DMS 273 treated with DMSO at 0.1 percent for 48 hours (cell line): ENCODE data around the gene ACOX3.

ENCODE experiments used
- DNase-seq: peaks from one replicate; lab custom pipeline; 2025; lab: John Stamatoyannopoulos, UW

Gene ACOX3

GRCh38 chr4:8319731-8320385, 120.7 kb downstream of the ACOX3 start:
- no peak for DNase-seq

GRCh38 chr4:8319061-8319460, 121.5 kb downstream of the ACOX3 start:
- no peak for DNase-seq

GRCh38 chr4:8318509-8318908, 122.0 kb downstream of the ACOX3 start:
- DNase-seq, result no peak

GRCh38 chr4:8317474-8317873, 123.0 kb downstream of the ACOX3 start:
- no peak for DNase-seq

- no peak for DNase-seq
Observed at GRCh38 chr4:8316911-8317351, 123.6 kb downstream of the ACOX3 start.
